NCI-H1105 (cell line): Measurements from ENCODE around the gene TYK2.
"Not testable (repeated sequence)": the region's sequence is repeated elsewhere in the genome, so short reads cannot be mapped to it uniquely, and the experiment has no call there.

Experiments used
- DNase-seq: peaks from one replicate; lab custom pipeline; 2025; lab: John Stamatoyannopoulos, UW

Gene TYK2

GRCh38 chr19:10372690-10373089 lies 7.7 kb downstream of the TYK2 start:
- DNase-seq, result no peak

GRCh38 chr19:10368101-10368803 lies 12.1 kb downstream of the TYK2 start:
- no peak for DNase-seq

- not testable (repeated sequence) for DNase-seq
These were observed 13.3 kb downstream of the TYK2 start for GRCh38 chr19:10366950-10367512.

GRCh38 chr19:10365518-10365917 lies 14.9 kb downstream of the TYK2 start:
- no peak for DNase-seq

- DNase-seq, result no peak
These were observed 15.7 kb downstream of the TYK2 start for GRCh38 chr19:10364644-10365043.

GRCh38 chr19:10363789-10364281 lies 16.5 kb downstream of the TYK2 start:
- DNase-seq, result no peak

GRCh38 chr19:10362259-10362658 lies 18.1 kb downstream of the TYK2 start:
- no peak for DNase-seq

GRCh38 chr19:10361569-10362011 lies 18.8 kb downstream of the TYK2 start:
- DNase-seq, result no peak

GRCh38 chr19:10356431-10356830 lies 23.9 kb downstream of the TYK2 start:
- no peak for DNase-seq

- DNase-seq, result no peak
These were observed 26.5 kb downstream of the TYK2 start for GRCh38 chr19:10353793-10354391.

- no peak for DNase-seq
These were observed 27.4 kb downstream of the TYK2 start for GRCh38 chr19:10352764-10353671.

GRCh38 chr19:10346509-10346908 lies 33.9 kb downstream of the TYK2 start:
- no peak for DNase-seq

- no peak for DNase-seq
These were observed 35.6 kb downstream of the TYK2 start for GRCh38 chr19:10344780-10345179.

- DNase-seq, result no peak
These were observed 36.9 kb downstream of the TYK2 start for GRCh38 chr19:10343495-10343894.

GRCh38 chr19:10339977-10340376 lies 40.4 kb downstream of the TYK2 start:
- DNase-seq, result no peak

- no peak for DNase-seq
These were observed 40.9 kb downstream of the TYK2 start, which contains the start of gene ICAM3 for GRCh38 chr19:10339380-10339960. Gene ICAM3, minus strand, starts transcription at chr19:10339624. Its CDS starts 10 bp downstream, at chr19:10339614.

- DNase-seq, result no peak
These were observed 41.4 kb downstream of the TYK2 start for GRCh38 chr19:10338940-10339339.

GRCh38 chr19:10336725-10337124 lies 43.6 kb downstream of the TYK2 start:
- DNase-seq, result not testable (repeated sequence)

GRCh38 chr19:10335352-10335985 lies 44.9 kb downstream of the TYK2 start:
- no peak for DNase-seq

GRCh38 chr19:10334588-10335351 lies 45.6 kb downstream of the TYK2 start:
- DNase-seq, result peak; percentile 64
